H1 (cell line): ENCODE data around the gene ID1. TPM values are rescaled to one million over a fixed set of nuclear protein-coding genes. Genes with fewer than 3 reads are reported as not detected.
"Not testable (repeated sequence)": the region's sequence is repeated elsewhere in the genome, so short reads cannot be mapped to it uniquely, and the experiment has no call there.

Source experiments
- CTCF ChIA-PET: fragments of 300-600 bp; sonication (Branson Sonifier 250); formaldehyde crosslinking; loops from one replicate; lab custom pipeline; 2021; ENCODE audit not compliant: partially characterized antibody; lab: Charles Lee
- POLR2A ChIA-PET: fragments of 300-600 bp; sonication (Branson Sonifier 250); formaldehyde crosslinking; loops from one replicate; lab custom pipeline; 2021; ENCODE audit warnings: inconsistent platforms; ENCODE audit not compliant: partially characterized antibody; lab: Charles Lee
- DNase-seq, 2 experiments: peaks; one replicate each; pipeline versions ENCODE4 v3.0.0 to v3.0.0-alpha.2; 2010 to 2022; ENCODE audit warnings: low spot score in 2 of 2, low read depth in 1 of 2, mixed read lengths in 1 of 2
- FAIRE-seq: peaks from 2 replicates; lab custom pipeline; 2011; peaks lifted over from hg19 to GRCh38; lab: Jason Lieb, UNC
- H2AFZ ChIP-seq: 2 replicates; pipeline ENCODE4 v1.8.1; 2012; ENCODE audit warnings: low read length, inconsistent platforms
- H2AK5ac ChIP-seq: 2 replicates; pipeline ENCODE4 v1.6.1; 2013; ENCODE audit warnings: low read depth, low read length
- H2BK120ac ChIP-seq: replicated peaks from 2 replicates; pipeline ENCODE3; 2013; ENCODE audit warnings: low read depth, low read length, inconsistent platforms
- H2BK12ac ChIP-seq: 2 replicates; pipeline ENCODE4 v1.6.1; 2013; ENCODE audit warnings: low read depth, low read length
- H2BK15ac ChIP-seq: 2 replicates; pipeline ENCODE4 v1.6.1; 2013; ENCODE audit warnings: low read length
- H2BK20ac ChIP-seq: 2 replicates; pipeline ENCODE4 v1.6.1; 2013; ENCODE audit warnings: low read length
- H2BK5ac ChIP-seq: 2 replicates; pipeline ENCODE4 v1.6.1; 2013; ENCODE audit warnings: low read depth, low read length
- H3K14ac ChIP-seq: 2 replicates; pipeline ENCODE4 v1.6.1; 2013; ENCODE audit warnings: inconsistent platforms; ENCODE audit not compliant: insufficient read length
- H3K18ac ChIP-seq: 2 replicates; pipeline ENCODE4 v1.6.1; 2013; ENCODE audit warnings: low read length; ENCODE audit errors: extremely low read depth
- H3K23ac ChIP-seq: 2 replicates; pipeline ENCODE4 v1.6.1; 2013; ENCODE audit warnings: inconsistent platforms; ENCODE audit not compliant: insufficient read length
- H3K23me2 ChIP-seq: 2 replicates; pipeline ENCODE4 v1.6.1; 2013; ENCODE audit warnings: low read depth, low read length
- H3K27ac ChIP-seq: 2 replicates; pipeline ENCODE4 v1.6.1; 2011; ENCODE audit warnings: low read depth, low read length, inconsistent platforms
- H3K27me3 ChIP-seq, 4 experiments: replicated peaks in 1 of 4; 1 replicate in 1 of 4; 2 replicates in 3 of 4; pipeline versions ENCODE4 v1.6.1 to v1.8.1; 2011 to 2013; ENCODE audit warnings: low read length in 3 of 4, mild to moderate bottlenecking in 3 of 4, inconsistent platforms in 2 of 4, mixed read lengths in 2 of 4, moderate library complexity in 1 of 4; ENCODE audit not compliant: control insufficient read depth in 3 of 4, insufficient read depth in 3 of 4; ENCODE audit errors: extremely low read depth in 1 of 4
- H3K36me3 ChIP-seq, 4 experiments: 2 replicates each; pipeline versions ENCODE4 v1.6.1 to v1.8.1; 2011 to 2013; ENCODE audit warnings: mild to moderate bottlenecking in 4 of 4, low read length in 3 of 4, moderate library complexity in 2 of 4, control low read depth in 1 of 4, inconsistent platforms in 1 of 4; ENCODE audit not compliant: insufficient read depth in 4 of 4, control insufficient read depth in 2 of 4
- H3K4ac ChIP-seq: replicated peaks from 2 replicates; pipeline ENCODE3; 2013; ENCODE audit warnings: low read length, low read depth, mixed read lengths, inconsistent platforms; ENCODE audit not compliant: insufficient read length
- H3K4me1 ChIP-seq, 4 experiments: replicated peaks in 1 of 4; 1 replicate in 1 of 4; 2 replicates in 3 of 4; pipeline versions ENCODE4 v1.6.1 to v1.8.1; 2011 to 2013; ENCODE audit warnings: low read length in 3 of 4, inconsistent platforms in 2 of 4, mixed read lengths in 1 of 4; ENCODE audit not compliant: insufficient read depth in 4 of 4, control insufficient read depth in 3 of 4
- H3K4me2 ChIP-seq, 2 experiments: 2 replicates each; pipeline versions ENCODE4 v1.6.1 to v1.8.1; 2011 to 2013; ENCODE audit warnings: low read depth in 2 of 2, low read length in 2 of 2, control low read depth in 1 of 2, inconsistent platforms in 1 of 2, mild to moderate bottlenecking in 1 of 2; ENCODE audit not compliant: insufficient read depth in 1 of 2
- H3K4me3 ChIP-seq, 4 experiments: fragments of 200-600, 300-600 bp in 1 of 4; sonication (generic), shearing (Covaris generic), sonication (Bioruptor Twin) in 1 of 4; 2 replicates each; pipeline versions ENCODE4 v1.5.1 to v1.8.1; 2011 to 2016; ENCODE audit warnings: low read length in 4 of 4, low read depth in 3 of 4, control low read depth in 2 of 4, inconsistent platforms in 2 of 4, mild to moderate bottlenecking in 2 of 4, mixed read lengths in 1 of 4, moderate library complexity in 1 of 4; ENCODE audit not compliant: insufficient read depth in 2 of 4; ENCODE audit errors: extremely low read depth in 1 of 4
- H3K56ac ChIP-seq: replicated peaks from 2 replicates; pipeline ENCODE3; 2013; ENCODE audit warnings: low read depth, mild to moderate bottlenecking, mixed read lengths, low read length, inconsistent platforms; ENCODE audit not compliant: insufficient read length
- H3K79me1 ChIP-seq: 2 replicates; pipeline ENCODE4 v1.6.1; 2013; ENCODE audit warnings: low read depth, low read length, control low read depth
- H3K79me2 ChIP-seq, 2 experiments: 2 replicates each; pipeline versions ENCODE4 v1.6.1 to v1.8.1; 2012 to 2013; ENCODE audit warnings: low read length in 2 of 2, mild to moderate bottlenecking in 2 of 2, inconsistent platforms in 1 of 2; ENCODE audit not compliant: insufficient read depth in 2 of 2, control insufficient read depth in 1 of 2
- H3K9ac ChIP-seq, 4 experiments: replicated peaks in 1 of 4; 1 replicate in 1 of 4; 2 replicates in 3 of 4; pipeline versions ENCODE4 v1.6.1 to v1.8.1; 2011 to 2013; ENCODE audit warnings: low read depth in 3 of 4, low read length in 3 of 4, control low read depth in 2 of 4, mild to moderate bottlenecking in 2 of 4, moderate library complexity in 2 of 4, inconsistent platforms in 1 of 4; ENCODE audit errors: extremely low read depth in 1 of 4
- H3K9me3 ChIP-seq, 2 experiments: 2 replicates each; pipeline versions ENCODE4 v1.6.1 to v1.8.1; 2012 to 2013; ENCODE audit warnings: mild to moderate bottlenecking in 2 of 2, moderate library complexity in 2 of 2, control low read depth in 1 of 2, inconsistent platforms in 1 of 2, low read depth in 1 of 2, low read length in 1 of 2, mixed read lengths in 1 of 2; ENCODE audit not compliant: insufficient read depth in 2 of 2
- H4K20me1 ChIP-seq, 2 experiments: replicated peaks in 1 of 2; 2 replicates each; pipeline versions ENCODE3 to v1.8.1; 2011 to 2013; ENCODE audit warnings: inconsistent platforms in 2 of 2, low read length in 2 of 2, mild to moderate bottlenecking in 1 of 2; ENCODE audit not compliant: insufficient read depth in 2 of 2, control insufficient read depth in 1 of 2
- H4K5ac ChIP-seq: 2 replicates; pipeline ENCODE4 v1.6.1; 2013; ENCODE audit warnings: low read length, low read depth, mixed read lengths, inconsistent platforms; ENCODE audit not compliant: insufficient read length
- H4K8ac ChIP-seq: 2 replicates; pipeline ENCODE4 v1.8.0; 2013; ENCODE audit warnings: mild to moderate bottlenecking, moderate library complexity, low read length, inconsistent platforms; ENCODE audit not compliant: insufficient read depth; ENCODE audit errors: extremely low read depth
- H4K91ac ChIP-seq: replicated peaks from 2 replicates; pipeline ENCODE3; 2013; ENCODE audit warnings: low read length, mixed read lengths, inconsistent platforms; ENCODE audit not compliant: insufficient read length
- WGBS, 2 experiments: shearing (Covaris generic) in 1 of 2; methylation state at CpG; one replicate each; pipeline versions ENCODE4 v1.1.6 to v1.1.7; 2013 to 2015; ENCODE audit warnings: low lambda C conversion rate in 2 of 2, mixed read lengths in 2 of 2, inconsistent platforms in 1 of 2, low coverage in 1 of 2, missing lambda C conversion rate in 1 of 2; ENCODE audit not compliant: insufficient replicate concordance in 2 of 2, insufficient coverage in 1 of 2, insufficient read length in 1 of 2; ENCODE audit errors: extremely low coverage in 1 of 2, missing lambda C conversion rate in 1 of 2; 5-methylcytosine and 5-hydroxymethylcytosine counted together
- polyA plus RNA-seq, 7 experiments: library from polyadenylated mRNA; depleted of rRNA in 3 of 7; stranded (reverse) in 5 of 7; unstranded in 2 of 7; fragments of >200 nt in 5 of 7; fragments of 200-250 nt in 2 of 7; gene quantifications; 1 replicate in 5 of 7; 2 replicates in 1 of 7; 4 replicates in 1 of 7; pipeline versions ENCODE4 v1.2.1 to v1.2.3, GENCODE V29; 2011 to 2013; ENCODE audit warnings: missing spikeins in 2 of 7, mixed read lengths in 2 of 7
- total RNA-seq: library from RNA; stranded (reverse); fragmentation: NEBNext Ultra II Directional; extraction: Animal tissue kit (Norgen Biotek cat#: 25700); gene quantifications from 2 replicates; pipeline ENCODE4 v1.2.1, GENCODE V29; 2021

ID1 gene
- total and polyA plus RNA-seq, 2 of the 8 experiments (the other 6 are each of a cell fraction or from before 2014, with no cell fraction given), result 120 to 357 TPM

- not testable (repeated sequence) for H2BK120ac ChIP-seq
- H3K4me1 ChIP-seq, result peaks cover 13 to 24% (median 19%) of the 10 kb centered on the region in 4 experiments
Measured at GRCh38 chr20:31612271-31612640, 7.2 kb downstream of the ID1 start.

More at GRCh38 chr20:31612271-31612640, 7.2 kb downstream of the ID1 start:
- H3K23ac ChIP-seq, H3K27me3 ChIP-seq, H3K18ac ChIP-seq, FAIRE-seq, H2BK12ac ChIP-seq, H4K91ac ChIP-seq, H4K8ac ChIP-seq, H4K5ac ChIP-seq, H3K27ac ChIP-seq, DNase-seq, H3K79me2 ChIP-seq, H3K9me3 ChIP-seq, H3K4ac ChIP-seq, H2BK20ac ChIP-seq, H2AFZ ChIP-seq, H3K23me2 ChIP-seq, H3K36me3 ChIP-seq, H3K9ac ChIP-seq, H2BK15ac ChIP-seq, H3K79me1 ChIP-seq, H3K4me2 ChIP-seq, H3K14ac ChIP-seq, H2AK5ac ChIP-seq, H4K20me1 ChIP-seq, H3K56ac ChIP-seq, H3K4me3 ChIP-seq: not testable (repeated sequence)
- peak overlapping the region; percentile 61; the same call in 1 of the 2 replicates for H2BK5ac ChIP-seq
- 91% methylated on average over 12 of the region's 12 CpGs; no CpG with 5 or more reads in 1 of the 2 experiments for WGBS, 2 experiments
- POLR2A ChIA-PET, result interaction anchor here (0.8 to 26.1 kb wide), 12 partner anchors 8 to 45 kb away, joined by 3 to 1033 read pairs (median 6); partner anchors contain the start of gene ID1
- CTCF ChIA-PET, result interaction anchor here (0.6 to 32.8 kb wide), 36 partner anchors 9 to 468 kb away, joined by 3 to 1559 read pairs (median 4); partner anchors contain the start of genes BCL2L1 and TPX2
